SU-DHL-6 (cell line): ENCODE data around the gene P4HB.

Source experiments
- H2AFZ ChIP-seq: fragments of 200-600 bp; sonication (generic); 2 replicates; pipeline ENCODE4 v1.6.1; 2014; ENCODE audit warnings: low read depth, mild to moderate bottlenecking, moderate library complexity, mixed read lengths, antibody characterized with exemption, low read length; ENCODE audit not compliant: severe bottlenecking
- H3F3A ChIP-seq: fragments of 200-600 bp; shearing (Covaris generic); 2 replicates; pipeline ENCODE4 v1.6.0; 2016; ENCODE audit warnings: antibody characterized with exemption, mild to moderate bottlenecking; ENCODE audit not compliant: insufficient read depth
- H3K27ac ChIP-seq: fragments of 200-600 bp; sonication (generic); 2 replicates; pipeline ENCODE4 v1.5.1; 2016; ENCODE audit warnings: low read depth, mild to moderate bottlenecking, low read length, moderate library complexity, mixed read lengths
- H3K27me3 ChIP-seq: fragments of 200-600 bp; sonication (generic), shearing (Covaris generic); 2 replicates; pipeline ENCODE4 v1.6.0; 2014; ENCODE audit warnings: mild to moderate bottlenecking, low read length
- H3K36me3 ChIP-seq: fragments of 200-600 bp; sonication (generic); 2 replicates; pipeline ENCODE4 v1.6.1; 2014; ENCODE audit warnings: mild to moderate bottlenecking, low read length, mixed read lengths
- H3K4me2 ChIP-seq: fragments of 300-600, 200-600 bp; shearing (Covaris generic), sonication (generic); 2 replicates; pipeline ENCODE4 v1.6.0; 2014; ENCODE audit warnings: low read length, low read depth, mild to moderate bottlenecking; ENCODE audit not compliant: poor library complexity, severe bottlenecking
- H3K4me3 ChIP-seq: fragments of 200-600 bp; sonication (generic); 2 replicates; pipeline ENCODE4 v1.5.1; 2014; ENCODE audit warnings: antibody characterized with exemption, low read length, mild to moderate bottlenecking, mixed read lengths; ENCODE audit not compliant: insufficient read depth, poor library complexity, severe bottlenecking
- H3K79me2 ChIP-seq: fragments of 200-600 bp; sonication (generic); 2 replicates; pipeline ENCODE4 v1.6.1; 2014; ENCODE audit warnings: mild to moderate bottlenecking, low read length, moderate library complexity; ENCODE audit not compliant: insufficient read depth
- H3K9ac ChIP-seq: fragments of 200-600 bp; sonication (generic); 2 replicates; pipeline ENCODE4 v1.7.0; 2014; ENCODE audit warnings: mild to moderate bottlenecking, low read length
- H3K9me2 ChIP-seq: fragments of 200-600 bp; sonication (generic); replicated peaks from 2 replicates; pipeline ENCODE4 v1.6.1; 2014; ENCODE audit warnings: low read length; ENCODE audit not compliant: insufficient read depth
- H3K9me3 ChIP-seq: fragments of 200-600 bp; sonication (generic); 2 replicates; pipeline ENCODE4 v1.6.1; 2014; ENCODE audit warnings: low read length, mixed read lengths; ENCODE audit not compliant: insufficient read depth
- H4K20me1 ChIP-seq: fragments of 200-600 bp; sonication (generic); 2 replicates; pipeline ENCODE4 v1.6.1; 2014; ENCODE audit warnings: low read depth, mild to moderate bottlenecking, antibody characterized with exemption, low read length, moderate library complexity, mixed read lengths
- EZH2phosphoT487 ChIP-seq: fragments of 200-600 bp; sonication (generic), shearing (Covaris generic); conservative IDR thresholded peaks from 2 replicates; pipeline ENCODE4 v1.6.1; 2018; ENCODE audit warnings: mild to moderate bottlenecking, antibody characterized with exemption, low read length, moderate library complexity, mixed read lengths
- TF ChIP-seq, protein P1 (sequence below): fragments of 200-600 bp; sonication (generic); IDR thresholded peaks from one replicate; pipeline ENCODE4 v1.5.1; 2017; ENCODE audit warnings: antibody characterized with exemption, mild to moderate bottlenecking, low read length, moderate library complexity; ENCODE audit not compliant: insufficient read depth, poor library complexity, severe bottlenecking

The P4HB gene

DNA sequence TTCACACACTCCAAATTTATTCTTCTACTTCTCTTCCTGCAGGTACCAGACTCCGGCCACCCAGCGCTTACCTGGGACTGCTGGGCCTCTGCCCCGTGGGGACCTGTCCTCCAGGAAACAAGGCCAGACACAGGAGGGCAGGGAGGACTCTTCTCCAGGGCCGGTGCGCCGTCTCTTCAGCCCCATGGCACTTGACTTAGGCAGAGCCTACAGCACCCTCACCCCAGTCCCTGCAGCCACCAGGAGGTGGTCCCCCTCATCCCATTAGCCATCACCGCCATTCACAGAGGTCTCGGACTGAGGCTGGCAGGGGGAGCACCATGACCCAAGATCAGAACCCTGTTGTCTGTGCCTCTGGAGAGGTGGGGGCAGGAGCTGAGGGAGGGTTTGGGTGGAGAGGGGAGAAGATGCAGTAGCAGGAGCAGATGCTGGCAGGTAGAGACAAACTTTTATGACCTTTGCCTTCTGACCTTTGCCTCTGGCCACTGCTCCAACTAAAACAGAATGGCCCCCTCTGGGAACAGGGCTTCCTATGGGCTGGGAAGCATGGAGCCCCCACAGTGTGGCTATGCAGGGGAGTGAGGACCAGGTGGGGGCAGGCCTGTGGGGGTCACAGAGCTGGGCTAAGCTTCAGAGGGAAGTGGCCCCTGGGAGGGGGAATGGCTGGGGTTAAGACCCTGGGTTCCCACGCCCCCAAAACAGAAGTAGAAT lies 58.1 kb downstream of the P4HB start:
- Histone ChIP-seq H3K79me2 (no peaks in the 10 kb centered on the region), H3K9me3 (no peaks in the 10 kb centered on the region), H3K4me2 (no peak overlapping the region), H3K4me3 (no peak overlapping the region), H2AFZ (no peak overlapping the region), H3K9me2 (no peaks in the 10 kb centered on the region), H4K20me1 (no peaks in the 10 kb centered on the region), H3F3A (no peaks in the 10 kb centered on the region), H3K36me3 (no peaks in the 10 kb centered on the region), H3K27me3 (no peaks in the 10 kb centered on the region), H3K27ac (no peak overlapping the region), H3K9ac (no peak overlapping the region)
- TF ChIP-seq, protein P1, sequence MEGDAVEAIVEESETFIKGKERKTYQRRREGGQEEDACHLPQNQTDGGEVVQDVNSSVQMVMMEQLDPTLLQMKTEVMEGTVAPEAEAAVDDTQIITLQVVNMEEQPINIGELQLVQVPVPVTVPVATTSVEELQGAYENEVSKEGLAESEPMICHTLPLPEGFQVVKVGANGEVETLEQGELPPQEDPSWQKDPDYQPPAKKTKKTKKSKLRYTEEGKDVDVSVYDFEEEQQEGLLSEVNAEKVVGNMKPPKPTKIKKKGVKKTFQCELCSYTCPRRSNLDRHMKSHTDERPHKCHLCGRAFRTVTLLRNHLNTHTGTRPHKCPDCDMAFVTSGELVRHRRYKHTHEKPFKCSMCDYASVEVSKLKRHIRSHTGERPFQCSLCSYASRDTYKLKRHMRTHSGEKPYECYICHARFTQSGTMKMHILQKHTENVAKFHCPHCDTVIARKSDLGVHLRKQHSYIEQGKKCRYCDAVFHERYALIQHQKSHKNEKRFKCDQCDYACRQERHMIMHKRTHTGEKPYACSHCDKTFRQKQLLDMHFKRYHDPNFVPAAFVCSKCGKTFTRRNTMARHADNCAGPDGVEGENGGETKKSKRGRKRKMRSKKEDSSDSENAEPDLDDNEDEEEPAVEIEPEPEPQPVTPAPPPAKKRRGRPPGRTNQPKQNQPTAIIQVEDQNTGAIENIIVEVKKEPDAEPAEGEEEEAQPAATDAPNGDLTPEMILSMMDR, result no peak
- no peak for TF ChIP-seq EZH2phosphoT487

DNA sequence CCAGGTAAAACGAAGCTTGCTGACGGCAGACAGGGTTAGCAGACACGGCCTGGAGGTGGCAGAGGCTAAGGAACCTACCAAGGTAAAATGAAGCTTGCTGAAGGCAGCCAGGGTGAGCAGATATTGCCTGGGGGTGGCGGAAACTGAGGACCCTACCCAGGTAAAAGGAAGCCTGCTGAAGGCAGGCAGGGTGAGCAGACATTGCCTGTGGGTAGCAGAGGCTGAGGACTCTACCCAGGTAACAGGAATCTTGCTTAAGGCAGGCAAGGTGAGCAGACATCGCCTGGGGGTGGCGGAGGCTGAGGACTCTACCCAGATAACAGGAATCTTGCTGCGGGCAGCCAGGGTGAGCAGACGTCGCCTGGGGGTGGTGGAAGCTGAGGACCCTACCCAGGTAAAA lies 59.0 kb downstream of the P4HB start:
- no peak overlapping the region for H3K4me3 ChIP-seq
- no peaks in the 10 kb centered on the region for H3K9me2 ChIP-seq
- H3K9ac ChIP-seq, result no peak overlapping the region
- H3K27me3 ChIP-seq, result no peaks in the 10 kb centered on the region
- TF ChIP-seq EZH2phosphoT487, result no peak
- TF ChIP-seq, protein P1, result no peak
- no peak overlapping the region for H3K4me2 ChIP-seq
- no peak overlapping the region for H2AFZ ChIP-seq
- H3K27ac ChIP-seq, result no peak overlapping the region
- H3K79me2 ChIP-seq, result no peaks in the 10 kb centered on the region
- no peaks in the 10 kb centered on the region for H3K36me3 ChIP-seq
- no peaks in the 10 kb centered on the region for H4K20me1 ChIP-seq
- H3F3A ChIP-seq, result no peaks in the 10 kb centered on the region
- no peaks in the 10 kb centered on the region for H3K9me3 ChIP-seq

DNA sequence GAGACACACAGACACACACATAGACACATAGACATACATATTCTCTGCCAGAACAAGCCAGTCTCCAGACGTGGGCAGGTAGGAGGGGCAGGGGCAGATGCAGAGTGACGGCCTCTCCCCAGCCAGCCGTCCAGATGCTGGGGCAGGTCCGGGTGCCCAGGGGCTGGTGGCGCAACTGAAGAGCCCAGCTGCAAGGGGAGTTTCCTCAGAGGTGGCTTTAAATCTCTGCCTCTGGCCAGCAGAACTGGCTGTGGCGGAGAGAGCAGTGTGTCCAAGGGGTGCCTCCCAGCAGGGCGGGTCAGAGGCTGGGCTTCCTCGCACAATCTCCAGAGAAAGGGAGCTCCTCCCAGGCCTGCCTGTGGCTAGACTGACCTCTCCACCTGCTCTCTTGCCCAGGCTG lies 65.8 kb downstream of the P4HB start:
- no peaks in the 10 kb centered on the region for H3K9me2 ChIP-seq
- H3K9ac ChIP-seq, result no peak overlapping the region
- H3K79me2 ChIP-seq, result no peaks in the 10 kb centered on the region
- H2AFZ ChIP-seq, result no peak overlapping the region
- no peaks in the 10 kb centered on the region for H3K9me3 ChIP-seq
- no peaks in the 10 kb centered on the region for H3K36me3 ChIP-seq
- no peak overlapping the region for H3K4me2 ChIP-seq
- H3K27me3 ChIP-seq, result no peaks in the 10 kb centered on the region
- no peaks in the 10 kb centered on the region for H3F3A ChIP-seq
- no peaks in the 10 kb centered on the region for H4K20me1 ChIP-seq
- no peak overlapping the region for H3K27ac ChIP-seq
- TF ChIP-seq EZH2phosphoT487, result no peak
- TF ChIP-seq, protein P1, result no peak
- H3K4me3 ChIP-seq, result no peak overlapping the region
